GM19468 (cell line): ENCODE data around the gene GNAS.
A peak's percentile ranks its signal among the peaks of the same experiment; 100 is the strongest.

Experiments
- ATAC-seq: cut with Tn5 transposase; IDR thresholded peaks from one replicate; pipeline ENCODE4 v1.9.1; 2021; ENCODE audit warnings: mild to moderate bottlenecking, moderate library complexity, moderate number of reproducible peaks; ENCODE audit not compliant: unreplicated experiment; ENCODE audit errors: extremely low read depth

The GNAS gene

DNA sequence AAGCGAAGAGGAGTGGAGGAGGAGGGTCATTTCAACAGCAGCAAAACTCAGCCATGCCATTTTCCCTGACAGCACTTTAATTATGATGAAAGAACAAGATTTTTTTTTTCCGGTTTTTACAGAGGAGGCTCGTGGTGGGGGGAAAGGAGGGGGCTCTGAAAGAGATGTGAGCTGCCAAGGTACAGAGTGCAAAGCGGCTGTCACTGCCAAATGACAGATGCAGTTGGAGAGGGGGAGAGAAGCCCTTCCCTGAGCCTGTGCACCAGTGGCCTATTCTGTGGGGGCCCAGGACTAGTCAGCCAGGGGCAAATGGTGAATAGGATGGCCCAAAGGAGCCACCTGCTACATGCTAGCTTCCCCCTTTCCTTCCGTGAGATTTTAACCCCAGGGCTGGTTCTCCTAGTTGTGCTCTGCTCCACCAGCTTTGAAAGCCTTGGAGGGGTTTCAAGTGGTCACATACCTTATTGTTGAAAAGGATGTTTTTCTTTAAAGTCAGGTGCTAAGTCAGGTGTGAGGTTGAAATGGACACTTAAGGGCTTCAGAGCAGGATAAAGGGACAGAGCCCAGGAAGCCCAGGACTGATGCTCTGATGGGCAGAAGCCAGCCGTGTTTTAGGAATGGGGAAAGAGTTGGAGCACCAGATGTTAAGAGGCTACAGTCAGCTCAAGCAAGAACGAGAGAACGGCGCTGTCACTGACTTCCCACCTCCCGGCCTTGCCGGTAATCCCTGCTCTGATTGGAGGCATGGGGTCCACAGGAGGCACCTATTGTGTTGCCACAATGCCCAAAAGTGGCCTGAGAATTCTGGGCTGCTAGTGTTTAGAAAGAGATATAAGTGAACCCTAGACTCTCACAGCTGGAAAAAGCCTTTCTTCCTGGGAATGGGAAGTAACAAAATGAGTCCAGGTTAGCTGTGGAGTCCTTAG, 24.8 kb downstream of the GNAS start:
- ATAC-seq: no peak

DNA sequence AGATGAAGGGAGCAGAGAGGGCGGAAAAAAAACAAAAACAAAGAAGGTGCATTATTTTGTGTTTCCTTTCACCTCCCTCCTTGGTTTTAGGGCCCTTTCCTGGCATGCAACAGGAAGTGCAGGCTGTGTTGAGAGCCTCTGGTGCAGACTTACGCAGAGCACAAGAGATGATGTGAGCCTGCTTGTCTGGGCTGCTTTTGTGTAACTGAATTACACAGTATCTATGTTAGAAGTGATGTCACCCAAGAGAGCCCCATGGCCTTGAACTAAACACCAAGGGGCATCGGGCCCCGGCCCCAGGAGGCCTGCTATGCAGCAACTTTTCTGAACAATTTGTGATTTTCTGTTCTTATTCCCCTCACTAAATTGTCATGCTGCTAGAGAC, 25.5 kb downstream of the GNAS start:
- ATAC-seq: no peak

DNA sequence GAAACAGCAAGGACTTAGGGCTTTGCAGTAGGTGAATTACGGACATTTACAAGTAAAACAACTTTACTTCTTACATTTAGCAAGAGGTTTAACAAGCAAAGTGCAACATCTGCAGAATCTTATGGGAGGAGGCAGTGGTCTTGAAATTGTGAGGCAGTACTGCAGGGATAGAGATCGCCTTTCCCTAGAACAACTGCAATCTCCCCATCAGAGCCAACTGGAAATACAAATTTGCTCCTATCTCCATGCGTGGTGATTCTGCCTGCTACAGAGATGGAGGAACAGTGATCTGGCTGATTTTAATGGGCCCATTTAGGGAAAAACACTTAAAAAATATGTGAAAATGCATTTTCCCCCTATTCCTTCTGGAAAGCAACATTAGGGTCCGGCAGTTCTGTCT, 25.9 kb downstream of the GNAS start:
- ATAC-seq: no peak

DNA sequence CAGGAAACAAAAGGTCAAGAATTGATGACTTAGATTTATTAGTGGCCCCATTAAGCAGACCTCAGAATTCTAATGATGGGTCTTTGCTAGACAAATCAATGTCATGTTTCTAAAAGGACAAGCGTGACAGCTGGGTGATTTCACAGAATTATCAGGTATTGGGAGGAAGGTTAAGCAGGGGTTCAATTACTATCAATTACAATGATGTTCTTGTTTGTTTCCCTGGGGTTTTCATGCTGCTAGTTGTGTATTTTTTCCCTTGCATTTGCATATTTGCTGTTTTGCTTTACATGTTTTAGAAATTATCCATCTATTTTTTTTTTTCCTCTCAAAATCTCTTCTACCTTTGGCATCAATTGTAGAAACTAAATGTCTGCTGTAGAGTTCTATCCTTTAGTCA, 27.9 kb downstream of the GNAS start:
- no peak for ATAC-seq

DNA sequence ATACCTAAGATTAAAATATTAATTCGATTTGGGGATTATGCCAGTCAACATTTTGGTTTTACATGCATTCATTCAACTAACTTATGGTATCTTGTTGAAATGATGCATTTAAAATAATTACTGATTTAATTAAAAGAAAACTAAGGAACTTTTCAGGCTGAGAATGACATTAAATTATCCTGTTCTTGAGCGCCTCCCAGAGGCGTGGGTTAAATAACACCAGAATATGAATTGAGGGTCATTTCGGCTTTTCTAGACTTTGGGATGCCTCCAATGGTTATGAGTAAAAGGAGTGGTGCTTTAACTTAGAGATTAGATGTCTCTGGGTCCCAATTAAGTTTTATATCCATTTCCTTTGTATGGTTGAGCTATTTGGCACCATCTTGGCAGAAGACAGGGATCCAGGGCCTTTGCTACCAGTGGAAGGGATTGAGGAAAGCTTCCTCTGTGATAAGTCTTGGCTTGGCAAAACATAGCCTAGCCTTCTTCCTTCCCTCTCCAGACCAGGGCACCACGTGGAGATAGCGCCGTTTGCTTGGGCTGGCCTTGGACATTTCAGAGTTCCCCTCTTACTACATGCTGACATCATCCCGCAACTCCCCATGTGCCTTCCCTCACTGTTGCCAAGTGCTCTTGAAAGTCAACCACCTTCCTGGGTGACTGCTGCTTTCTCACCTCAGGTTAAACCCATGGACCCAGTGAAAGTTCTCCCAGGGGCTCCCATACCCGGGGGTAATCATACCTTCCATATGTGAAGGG, 28.7 kb downstream of the GNAS start:
- ATAC-seq: no peak

DNA sequence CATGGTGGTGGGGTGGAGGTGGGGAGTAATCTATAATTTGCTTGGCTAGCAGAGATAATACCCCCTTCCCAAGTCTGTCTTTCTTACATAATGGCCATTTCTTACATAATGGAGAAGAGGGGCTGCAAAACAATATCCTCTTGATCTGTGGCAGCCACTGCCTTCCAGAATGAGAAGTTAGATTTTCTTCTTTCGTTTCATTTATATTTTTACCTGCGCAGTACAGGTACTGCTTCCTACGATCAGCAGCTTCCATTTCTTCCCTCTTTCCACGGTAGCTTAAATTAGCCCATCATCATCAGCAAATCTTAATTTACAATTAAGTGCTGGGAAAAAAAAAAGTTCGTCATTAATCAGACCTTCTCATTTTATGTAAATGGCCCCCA, 30.2 kb downstream of the GNAS start:
- no peak for ATAC-seq

DNA sequence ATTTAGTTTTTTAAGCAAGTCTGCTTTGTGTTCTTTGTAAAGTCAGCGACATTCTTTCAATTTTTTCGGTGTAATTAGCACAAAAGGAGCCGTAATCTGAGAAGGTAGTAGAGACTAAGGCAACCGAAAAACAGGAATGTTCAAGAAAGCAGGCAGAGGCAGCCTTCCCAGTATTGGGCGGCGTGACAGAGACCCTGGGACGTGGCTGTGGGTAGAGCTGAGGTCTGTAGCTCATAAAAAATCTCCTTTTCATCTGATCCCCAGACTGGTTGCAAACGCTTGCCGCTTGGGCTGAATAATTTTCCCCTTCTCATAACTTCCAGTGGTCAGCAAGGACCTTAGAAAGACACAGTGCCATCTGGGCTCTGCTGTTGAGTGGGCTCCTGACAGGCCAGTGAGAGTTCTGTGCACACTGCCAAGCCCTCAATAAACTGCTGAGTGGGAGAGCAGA, 30.8 kb downstream of the GNAS start:
- no peak for ATAC-seq

DNA sequence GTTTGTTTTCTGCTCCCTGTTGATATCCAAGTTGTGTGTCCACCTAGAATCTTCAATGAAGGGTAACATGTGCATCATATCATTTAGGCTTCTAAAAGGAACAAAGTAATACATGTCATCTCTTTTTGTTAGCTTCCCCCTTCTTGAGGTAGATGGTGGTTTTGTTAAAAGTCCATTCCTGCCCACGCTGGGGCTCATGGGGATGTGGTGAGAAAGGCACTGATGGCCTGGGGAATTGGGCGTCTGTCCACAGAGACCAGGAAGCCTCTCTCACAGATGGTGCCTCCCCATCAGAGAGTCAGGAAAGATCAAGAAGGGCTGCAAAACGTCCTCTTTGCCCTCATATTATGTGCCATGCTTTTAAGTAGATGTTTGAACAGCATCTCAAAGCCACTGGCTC, 32.5 kb downstream of the GNAS start:
- no peak for ATAC-seq

DNA sequence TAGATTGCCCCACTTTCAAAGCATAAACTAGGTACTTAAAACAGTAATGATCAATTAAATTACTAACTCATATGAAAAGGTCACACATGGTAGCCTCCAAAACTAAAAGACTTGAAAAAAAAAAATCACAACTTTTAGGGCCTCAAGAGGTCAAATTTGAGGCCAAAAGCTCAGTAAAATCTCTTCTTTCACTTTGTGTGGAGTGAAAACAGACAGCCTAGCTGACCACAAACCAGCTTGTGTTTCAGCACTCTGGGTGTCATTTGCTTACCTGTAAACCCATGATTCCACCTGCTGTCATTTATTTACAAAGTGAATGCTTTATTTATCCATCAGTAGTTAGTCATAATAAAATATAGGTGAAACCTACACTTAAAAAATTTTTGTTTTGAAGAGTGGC, 34.0 kb downstream of the GNAS start:
- ATAC-seq: no peak

DNA sequence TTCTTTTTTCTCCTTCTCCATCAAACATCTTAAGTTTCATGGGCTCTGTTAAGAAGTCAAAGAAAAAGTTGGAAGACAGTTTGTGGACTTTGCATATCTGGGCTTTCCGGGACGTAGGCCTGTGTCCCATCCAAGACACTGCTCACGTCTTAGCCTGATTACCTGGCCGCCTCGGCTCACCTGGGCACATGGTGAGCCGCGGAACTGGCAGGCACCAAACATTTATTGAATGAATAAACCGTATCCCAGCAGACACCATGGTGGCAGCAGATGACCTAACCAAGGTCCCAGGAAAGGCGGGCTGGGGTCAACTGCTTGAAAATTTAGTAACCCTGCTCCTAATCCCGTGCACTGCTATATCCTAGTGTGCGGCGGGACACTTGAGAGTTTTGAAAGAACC, 35.6 kb downstream of the GNAS start:
- no peak for ATAC-seq

DNA sequence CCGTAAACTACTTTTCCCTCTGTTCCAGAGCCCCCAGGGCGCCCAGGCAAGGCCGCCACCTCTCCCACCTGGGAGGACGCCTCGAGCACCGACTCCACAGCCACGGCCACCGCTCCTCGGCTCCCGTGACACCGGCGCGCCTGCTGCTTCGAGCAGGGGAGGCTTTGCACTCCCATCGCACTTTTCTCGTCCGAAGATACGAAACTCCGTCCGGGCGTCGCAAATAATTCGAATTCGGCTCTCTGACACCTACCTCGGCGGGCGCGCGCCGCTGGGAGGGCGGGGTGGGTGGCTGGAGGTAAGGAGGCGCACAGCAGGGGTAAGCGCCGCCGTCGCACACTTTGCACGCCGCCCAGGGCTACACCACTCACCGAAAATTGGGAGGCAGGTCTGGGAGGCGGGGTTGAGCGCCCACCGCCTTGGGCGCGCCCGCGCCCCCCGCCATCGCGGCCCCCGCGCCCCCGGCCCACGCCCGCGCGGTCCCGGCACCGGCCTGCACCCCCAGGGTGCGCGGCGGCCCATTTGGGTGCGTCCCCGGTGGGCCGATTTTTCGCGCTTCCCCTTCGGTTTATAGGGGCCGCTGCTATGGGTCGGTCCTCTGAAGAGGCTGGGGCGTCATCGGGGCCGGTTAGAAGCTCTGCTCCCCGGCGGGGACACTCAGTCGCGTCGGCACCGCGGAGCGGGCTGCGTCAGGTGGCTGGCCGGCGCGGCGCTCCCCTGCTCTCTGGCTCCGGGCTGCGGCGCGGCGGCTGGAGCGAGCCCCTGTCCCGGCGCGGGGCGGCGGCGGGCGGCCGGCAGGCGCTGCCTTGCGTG, 36.2 kb downstream of the GNAS start:
- no peak for ATAC-seq

DNA sequence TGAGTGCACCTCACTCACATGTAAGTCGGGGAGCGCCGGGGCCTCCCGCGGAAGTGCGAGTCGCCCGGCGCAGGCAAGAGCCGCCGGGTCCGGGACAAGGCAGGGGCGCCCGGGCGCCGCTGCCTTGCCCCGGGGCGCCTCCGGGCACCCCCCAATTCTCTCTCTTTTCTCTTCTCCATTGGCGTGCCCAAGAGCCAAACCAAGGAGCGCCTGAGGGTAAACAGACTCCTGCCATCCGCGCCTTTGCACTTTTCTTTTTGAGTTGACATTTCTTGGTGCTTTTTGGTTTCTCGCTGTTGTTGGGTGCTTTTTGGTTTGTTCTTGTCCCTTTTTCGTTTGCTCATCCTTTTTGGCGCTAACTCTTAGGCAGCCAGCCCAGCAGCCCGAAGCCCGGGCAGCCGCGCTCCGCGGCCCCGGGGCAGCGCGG, 36.8 kb downstream of the GNAS start:
- no peak for ATAC-seq

DNA sequence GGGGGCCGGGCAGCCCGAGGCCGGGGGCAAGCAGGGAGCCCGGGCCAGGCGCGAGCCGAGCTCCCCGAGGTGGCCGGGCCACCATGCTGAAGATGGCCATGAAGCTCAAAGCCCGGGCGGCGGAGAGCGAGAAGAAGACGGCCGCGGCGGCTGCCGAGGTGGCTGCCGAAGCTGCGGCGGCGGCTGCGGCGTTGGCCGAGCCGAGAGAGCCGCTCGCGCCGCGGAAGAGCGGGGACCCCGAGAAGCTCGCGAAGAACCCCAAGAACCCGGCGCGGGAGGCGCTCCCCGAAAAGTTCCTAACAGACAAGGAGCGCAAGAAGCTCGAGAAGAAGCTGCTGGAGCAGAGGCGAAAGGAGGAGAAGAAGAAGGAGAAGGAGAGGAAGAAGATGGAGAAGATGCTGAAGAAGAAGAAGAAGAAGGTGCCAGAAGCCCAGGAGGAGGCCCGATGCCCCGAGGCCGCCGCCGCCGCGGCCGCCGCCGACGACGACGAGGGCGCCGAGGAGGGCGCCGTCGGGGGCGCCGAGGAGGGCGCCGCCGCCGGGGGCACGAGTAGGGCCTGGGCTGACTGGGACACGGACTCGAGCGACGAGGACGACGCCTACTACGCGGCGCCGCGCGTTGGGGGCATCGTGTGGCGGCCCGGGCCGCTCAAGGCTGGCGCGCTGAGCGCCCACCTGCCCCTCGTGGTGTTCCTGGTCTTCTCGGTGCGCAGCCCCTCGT, 37.4 kb downstream of the GNAS start:
- ATAC-seq: no peak

DNA sequence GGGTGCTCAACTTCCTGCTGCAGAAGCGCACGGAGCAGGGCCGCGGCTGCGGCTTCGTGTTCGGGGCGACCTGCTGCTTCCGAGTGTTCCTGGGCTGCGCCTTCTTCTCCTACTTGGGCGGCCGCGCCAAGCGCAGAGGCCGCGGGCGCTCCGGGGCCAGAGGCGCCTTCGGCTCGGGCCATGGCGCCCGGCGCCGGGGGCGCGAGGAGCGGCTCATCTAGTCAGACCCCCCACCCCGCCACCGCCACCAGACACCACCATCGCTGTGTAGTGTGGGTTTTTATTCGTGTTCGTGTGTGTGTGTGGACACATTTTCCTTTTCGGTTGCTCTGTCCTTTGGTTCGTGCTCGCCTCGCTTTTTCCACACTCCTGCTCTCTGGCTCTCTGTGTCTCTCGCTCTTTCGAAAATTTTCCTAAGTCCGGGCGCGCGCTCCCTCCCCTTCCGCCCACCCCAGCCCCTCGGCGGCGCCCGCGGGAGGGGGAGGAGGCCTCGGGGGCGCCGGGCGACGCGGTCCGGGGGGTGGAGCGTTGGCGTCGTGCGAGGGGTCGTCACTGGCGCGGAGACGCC, 38.1 kb downstream of the GNAS start:
- ATAC-seq: no peak

DNA sequence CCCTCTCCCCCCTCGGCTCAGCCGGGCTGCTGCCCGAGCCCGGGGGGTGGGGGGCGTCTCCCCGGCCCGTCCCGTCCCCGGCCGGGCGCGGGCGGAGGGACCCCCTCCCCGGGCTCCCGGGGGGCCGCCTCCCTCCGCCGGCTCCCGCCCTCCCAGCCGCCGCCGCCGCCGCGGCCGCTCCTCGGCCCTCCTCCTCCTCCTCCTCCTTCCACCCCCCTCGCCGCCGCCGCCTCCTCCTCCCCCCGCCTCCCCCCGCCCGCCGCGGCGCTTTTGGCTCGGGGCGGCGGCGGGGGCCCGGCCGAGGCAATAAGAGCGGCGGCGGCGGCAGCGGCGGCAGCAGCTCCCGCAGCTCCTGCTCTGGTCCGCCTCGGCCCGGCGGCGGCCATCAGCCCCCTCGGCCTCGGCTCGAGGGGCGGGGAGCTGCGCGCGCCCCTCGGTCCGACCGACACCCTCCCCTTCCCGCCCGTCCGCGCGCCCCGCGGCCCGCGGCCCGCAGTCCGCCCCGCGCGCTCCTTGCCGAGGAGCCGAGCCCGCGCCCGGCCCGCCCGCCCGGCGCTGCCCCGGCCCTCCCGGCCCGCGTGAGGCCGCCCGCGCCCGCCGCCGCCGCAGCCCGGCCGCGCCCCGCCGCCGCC, 38.7 kb downstream of the GNAS start:
- peak; percentile 17 for ATAC-seq

DNA sequence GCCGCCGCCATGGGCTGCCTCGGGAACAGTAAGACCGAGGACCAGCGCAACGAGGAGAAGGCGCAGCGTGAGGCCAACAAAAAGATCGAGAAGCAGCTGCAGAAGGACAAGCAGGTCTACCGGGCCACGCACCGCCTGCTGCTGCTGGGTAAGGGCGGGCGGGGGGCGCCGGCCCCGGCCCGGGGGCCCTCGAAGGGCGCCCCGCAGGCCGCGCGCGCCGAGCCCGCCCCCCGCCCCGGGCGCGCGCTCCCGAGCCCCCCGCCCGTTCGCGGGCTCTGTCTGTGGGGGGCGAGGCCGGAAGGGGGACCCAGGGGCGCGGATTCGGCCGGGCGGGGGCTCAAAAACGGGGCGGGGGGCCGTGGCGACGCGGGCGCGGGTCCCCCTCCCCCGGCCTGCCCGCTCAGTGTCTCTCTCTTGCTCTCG, 39.2 kb downstream of the GNAS start:
- ATAC-seq: no peak

DNA sequence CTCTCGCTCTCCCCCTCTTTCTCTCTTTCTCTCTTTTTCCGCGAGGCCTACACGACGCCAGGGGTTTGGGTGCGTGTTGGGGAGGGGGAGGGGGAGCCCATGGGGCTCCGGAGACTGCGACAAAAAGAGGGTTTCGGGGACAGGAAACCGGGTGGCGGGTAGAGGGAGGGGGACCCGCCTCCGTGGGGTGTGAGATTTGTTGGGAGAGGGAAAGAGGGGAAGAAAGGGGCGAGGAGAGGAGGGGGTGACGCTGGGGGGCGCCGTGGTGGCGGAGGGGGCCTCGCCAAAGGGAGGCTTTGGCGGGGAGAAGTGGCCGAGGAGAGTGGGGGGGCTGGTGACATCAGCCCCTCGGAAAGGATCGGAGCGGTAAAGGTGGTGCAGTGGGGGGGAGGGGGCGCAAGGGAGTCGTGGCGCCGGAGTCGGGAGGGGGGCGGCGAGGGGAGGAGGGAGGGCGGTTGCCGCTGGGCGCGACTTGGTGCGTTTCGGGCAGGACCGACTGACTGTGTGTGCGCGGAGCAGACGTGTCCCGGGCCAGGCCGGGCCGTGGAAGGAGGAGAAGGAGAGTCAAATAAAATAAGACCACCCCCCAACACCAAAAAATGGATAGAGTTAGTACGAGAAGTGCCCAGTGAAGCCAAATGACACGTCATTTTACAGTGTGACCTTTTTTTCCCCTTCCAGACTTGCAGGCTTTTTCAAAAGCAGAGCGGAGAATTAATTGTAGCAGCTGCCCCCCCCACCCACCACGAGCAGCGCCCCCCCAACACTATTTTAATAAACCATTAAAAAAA, 39.8 kb downstream of the GNAS start:
- ATAC-seq: no peak

DNA sequence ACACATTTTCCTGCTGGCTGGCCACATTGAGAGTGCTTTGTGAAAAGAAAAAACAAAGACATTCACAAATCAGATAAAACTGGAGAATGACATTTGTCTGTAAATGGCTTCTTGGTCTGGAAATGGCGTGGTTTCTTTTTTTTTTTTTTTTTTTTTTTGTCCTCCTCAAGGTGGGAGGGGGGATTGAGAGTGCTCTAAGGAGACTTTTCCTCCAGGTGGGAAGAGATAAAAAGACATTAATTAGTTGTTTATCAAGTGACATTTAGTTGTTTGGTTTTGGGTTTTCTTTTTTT, 40.4 kb downstream of the GNAS start:
- ATAC-seq: no peak
